HepG2 (cell line): Measurements from ENCODE around the gene SH2D3C. TPM values are rescaled to one million over a fixed set of nuclear protein-coding genes. Genes with fewer than 3 reads are reported as not detected.

Experiments used
- ATAC-seq: fragments of 200-7000 bp; cut with Tn5 transposase; 3 replicates; pipeline ENCODE4 v1.9.1; 2020; ENCODE audit warnings: mild to moderate bottlenecking, moderate library complexity
- BruUV-seq: library from RNA; stranded (reverse); fragments of 400-500 nt; replicated peaks from 2 replicates; lab custom pipeline; 2021; lab: Mats Ljungman, UMichigan
- CTCF ChIA-PET: fragments of 300-600 bp; formaldehyde crosslinking; extraction: SDS; loops from one replicate; lab custom pipeline; 2021; ENCODE audit warnings: low total read pairs, inconsistent platforms, low intra/inter-chr PET ratio; lab: Yijun Ruan, JAX
- POLR2A ChIA-PET: fragments of 350-600 bp; sonication (Branson Sonifier 250); formaldehyde crosslinking; loops from one replicate; lab custom pipeline; 2020; ENCODE audit warnings: antibody characterized with exemption, inconsistent platforms; lab: Yijun Ruan, JAX
- DNase-seq: peaks from one replicate; pipeline ENCODE4 v3.0.0-alpha.2; 2015; ENCODE audit warnings: low spot score
- FAIRE-seq: peaks from 3 replicates; lab custom pipeline; 2011; peaks lifted over from hg19 to GRCh38; lab: Jason Lieb, UNC
- H2AFZ ChIP-seq: one replicate; pipeline ENCODE4 v1.6.1; 2011; ENCODE audit warnings: low read length, inconsistent platforms
- H3K27ac ChIP-seq: fragments of 300-600 bp; 3 replicates; pipeline ENCODE4 v1.8.0; 2011; ENCODE audit warnings: mixed run types, mild to moderate bottlenecking, mixed read lengths, low read length, inconsistent platforms; ENCODE audit not compliant: insufficient read depth; ENCODE audit errors: extremely low read length
- H3K27me3 ChIP-seq, 2 experiments: fragments of 200-600 bp in 1 of 2; 2 replicates in 1 of 2; 3 replicates in 1 of 2; pipeline versions ENCODE4 v1.6.0 to v1.8.0; 2011; ENCODE audit warnings: low read length in 2 of 2, mild to moderate bottlenecking in 2 of 2, moderate library complexity in 2 of 2, inconsistent platforms in 1 of 2; ENCODE audit not compliant: insufficient read depth in 2 of 2, control insufficient read depth in 1 of 2
- H3K36me3 ChIP-seq, 2 experiments: fragments of 200-600 bp in 1 of 2; replicated peaks in 1 of 2; 2 replicates in 1 of 2; 3 replicates in 1 of 2; pipeline versions ENCODE4 v1.5.1 to v1.8.0; 2011; ENCODE audit warnings: low read length in 2 of 2, inconsistent platforms in 1 of 2; ENCODE audit not compliant: insufficient read depth in 2 of 2, control insufficient read depth in 1 of 2
- H3K4me1 ChIP-seq: 2 replicates; pipeline ENCODE4 v1.5.1; 2012; ENCODE audit warnings: low read length, inconsistent platforms; ENCODE audit not compliant: insufficient read depth
- H3K4me2 ChIP-seq: 2 replicates; pipeline ENCODE4 v1.6.0; 2011; ENCODE audit warnings: low read depth, low read length, inconsistent platforms
- H3K4me3 ChIP-seq, 3 experiments: fragments of 200-600 bp in 1 of 3; sonication (generic), shearing (Covaris generic) in 1 of 3; replicated peaks in 1 of 3; 2 replicates each; pipeline ENCODE4 v1.5.1; 2011 to 2016; ENCODE audit warnings: low read length in 3 of 3, inconsistent platforms in 2 of 3, low read depth in 2 of 3, mild to moderate bottlenecking in 2 of 3, control low read depth in 1 of 3, mixed read lengths in 1 of 3; ENCODE audit not compliant: insufficient read depth in 1 of 3
- H3K79me2 ChIP-seq: one replicate; pipeline ENCODE4 v1.6.1; 2011; ENCODE audit warnings: low read length, inconsistent platforms; ENCODE audit not compliant: insufficient read depth
- H3K9ac ChIP-seq: 2 replicates; pipeline ENCODE4 v1.6.0; 2011; ENCODE audit warnings: mild to moderate bottlenecking, low read depth, low read length, inconsistent platforms; ENCODE audit not compliant: insufficient read depth
- H3K9me3 ChIP-seq: 2 replicates; pipeline ENCODE4 v1.5.1; 2012; ENCODE audit warnings: mild to moderate bottlenecking, low read length
- H4K20me1 ChIP-seq: 2 replicates; pipeline ENCODE4 v1.6.0; 2011; ENCODE audit warnings: inconsistent platforms, mild to moderate bottlenecking, low read length, moderate library complexity; ENCODE audit not compliant: insufficient read depth
- HDAC2 ChIP-seq: sonication (generic); formaldehyde crosslinking; IDR thresholded peaks from 2 replicates; pipeline ENCODE4 v1.4.0; 2020; ENCODE audit warnings: missing genetic modification reagents
- JUN ChIP-seq: sonication (generic); formaldehyde crosslinking; IDR thresholded peaks from 2 replicates; pipeline ENCODE4 v1.4.0; 2020; ENCODE audit warnings: mild to moderate bottlenecking, missing genetic modification reagents
- KLF11 ChIP-seq: IDR thresholded peaks from 2 replicates; pipeline ENCODE4 v1.6.1; 2016; ENCODE audit warnings: missing compliant biosample characterization
- NFRKB ChIP-seq: fragments of 450-650 bp; IDR thresholded peaks from 2 replicates; pipeline ENCODE4 v1.6.1; 2017
- PAXIP1 ChIP-seq: sonication (generic); formaldehyde crosslinking; conservative IDR thresholded peaks from 2 replicates; pipeline ENCODE4 v1.4.0; 2020; ENCODE audit warnings: mild to moderate bottlenecking, missing genetic modification reagents, moderate library complexity
- RARA ChIP-seq: IDR thresholded peaks from 2 replicates; pipeline ENCODE4 v1.6.1; 2016; ENCODE audit warnings: missing genetic modification reagents, missing compliant biosample characterization
- STAT6 ChIP-seq: sonication (generic); formaldehyde crosslinking; IDR thresholded peaks from 2 replicates; pipeline ENCODE4 v1.4.0; 2020; ENCODE audit warnings: missing genetic modification reagents, mild to moderate bottlenecking, borderline replicate concordance
- ZNF317 ChIP-seq: sonication (generic); formaldehyde crosslinking; IDR thresholded peaks from 2 replicates; pipeline ENCODE4 v1.5.0; 2020; ENCODE audit warnings: mild to moderate bottlenecking, missing genetic modification reagents
- ZNF329 ChIP-seq: sonication (generic); formaldehyde crosslinking; IDR thresholded peaks from 2 replicates; pipeline ENCODE4 v1.9.0; 2021; ENCODE audit warnings: low read depth, mild to moderate bottlenecking, missing genetic modification reagents
- ZNF619 ChIP-seq: sonication (generic); formaldehyde crosslinking; IDR thresholded peaks from 2 replicates; pipeline ENCODE4 v1.4.0; 2020; ENCODE audit warnings: mild to moderate bottlenecking, missing genetic modification reagents
- WGBS: methylation state at CpG from one replicate; pipeline ENCODE4 v1.1.6; 2017; ENCODE audit warnings: low lambda C conversion rate; 5-methylcytosine and 5-hydroxymethylcytosine counted together
- in situ Hi-C: cut with HindIII; loops from 2 replicates; pipeline ENCODE4 v1.10.0; 2017; ENCODE audit warnings: low pct_unique_long_range_greater_than_20kb; ENCODE audit not compliant: extremely low pct_ligation_motif_present
- intact Hi-C: fragments of 100-400 bp; cut with micrococcal nuclease; formaldehyde crosslinking; loops from one replicate; pipeline ENCODE4 v1.10.0; 2022; ENCODE audit not compliant: unreplicated experiment
- polyA plus RNA-seq, 8 experiments: library from polyadenylated mRNA; depleted of rRNA in 3 of 8; stranded (reverse) in 7 of 8; unstranded in 1 of 8; fragments of >200 nt; fragmentation: Illumina TruSeq in 4 of 8; extraction: Trizol in 4 of 8; gene quantifications; 2 replicates each; pipeline versions ENCODE4 v1.2.1 to v1.2.3, GENCODE V29; 2011 to 2016; ENCODE audit warnings: low read depth in 4 of 8, missing spikeins in 1 of 8, mixed read lengths in 1 of 8; ENCODE audit not compliant: insufficient read depth in 1 of 8
- total RNA-seq, 5 experiments: library from RNA; depleted of rRNA; stranded (reverse); fragments of >200 nt; fragmentation: Illumina TruSeq; extraction: Trizol; gene quantifications; 2 replicates each; pipeline ENCODE4 v1.2.3, GENCODE V29; 2016; ENCODE audit warnings: low read depth in 1 of 5

SH2D3C gene
- total and polyA plus RNA-seq, 2 of the 13 experiments (the other 11 are each of a cell fraction or from before 2014, with no cell fraction given) = not detected

GRCh38 chr9:127732444-127732843 is 46.0 kb downstream of the SH2D3C start:
- no peak for TF ChIP-seq RARA
- no peak for TF ChIP-seq JUN (CRISPR knock-in tag)
- TF ChIP-seq ZNF619 = no peak
- TF ChIP-seq ZNF317 (CRISPR knock-in tag) = no peak
- TF ChIP-seq KLF11 (CRISPR knock-in tag) = no peak
- no peak for TF ChIP-seq NFRKB
- TF ChIP-seq PAXIP1 (CRISPR knock-in tag) = no peak
- TF ChIP-seq ZNF329 (CRISPR knock-in tag) = no peak
- TF ChIP-seq STAT6 (CRISPR knock-in tag) = no peak
- no peak for TF ChIP-seq HDAC2 (CRISPR knock-in tag)
- Histone ChIP-seq H3K4me2 (no peak overlapping the region), H3K27ac (no peak overlapping the region), H3K9ac (no peak overlapping the region), H2AFZ (no peak overlapping the region), H3K79me2 (no peaks in the 10 kb centered on the region), H3K4me3 (no peak overlapping the region), H3K36me3 (no peaks in the 10 kb centered on the region), H3K4me1 (peaks cover 38% of the 10 kb centered on the region), H4K20me1 (no peaks in the 10 kb centered on the region), H3K9me3 (no peaks in the 10 kb centered on the region), H3K27me3 (peaks cover 0 to 1% of the 10 kb centered on the region in 2 experiments; a peak in 1 of 5 replicates)
- DNase-seq = no peak
- no peak for ATAC-seq
- BruUV-seq = no TSS peak
- in situ Hi-C loops = loop anchor here (10.0 kb wide), 1 partner anchor 228 kb away; no protein-coding TSS in a partner anchor
- 100% methylated on average over 1 of the region's 21 CpGs for WGBS
- ChIA-PET POLR2A (no interaction called here), CTCF (interaction anchor here (3.9 kb wide), 1 partner anchor 142 kb away, joined by 33 read pairs; no protein-coding TSS in a partner anchor)
- intact Hi-C loops = no loop called here
- FAIRE-seq = no peak
